ENCODE results near the gene GDPD1. TPM values are rescaled to one million over a fixed set of nuclear protein-coding genes. Genes with fewer than 3 reads are reported as not detected.
A peak's percentile ranks its signal among the peaks of the same experiment; 100 is the strongest.
"Not testable (repeated sequence)": the region's sequence is repeated elsewhere in the genome, so short reads cannot be mapped to it uniquely, and the experiment has no call there.

Gene GDPD1
- total RNA-seq, 3 donors from 2014 or later = 0.84 to 1.2 (median 1.1) TPM

GRCh38 chr17:59219370-59219769, 941 bp upstream of the GDPD1 start:
- Mint-ChIP-seq H3K36me3 (ENCODE audit: insufficient read depth) (peaks cover 3% of the 10 kb centered on the region), H3K9me3 (no peaks in the 10 kb centered on the region), H3K27me3 (ENCODE audit: low read depth) (no peaks in the 10 kb centered on the region), H3K4me3 (no peak overlapping the region), H3K4me1 (ENCODE audit: low read depth) (peaks cover 15% of the 10 kb centered on the region)
- ATAC-seq = no peak
- DNase-seq = no peak

- H3K4me1 Mint-ChIP-seq (ENCODE audit: low read depth) = peaks cover 15% of the 10 kb centered on the region
- peaks cover 3% of the 10 kb centered on the region for H3K36me3 Mint-ChIP-seq (ENCODE audit: insufficient read depth)
- H3K4me3 Mint-ChIP-seq = peak overlapping the region; percentile 96
- DNase-seq (no peak), ATAC-seq (no peak)
- H3K27me3 Mint-ChIP-seq (ENCODE audit: low read depth) = no peaks in the 10 kb centered on the region
- no peaks in the 10 kb centered on the region for H3K9me3 Mint-ChIP-seq
Measured at GRCh38 chr17:59219992-59220327, 351 bp upstream of the GDPD1 start.

- no peak for ATAC-seq
- peak; percentile 9 for DNase-seq
- Mint-ChIP-seq H3K27me3 (ENCODE audit: low read depth) (no peaks in the 10 kb centered on the region), H3K4me3 (peak overlapping the region; percentile 96), H3K36me3 (ENCODE audit: insufficient read depth) (peaks cover 3% of the 10 kb centered on the region), H3K9me3 (no peaks in the 10 kb centered on the region), H3K4me1 (ENCODE audit: low read depth) (peaks cover 15% of the 10 kb centered on the region)
Measured at GRCh38 chr17:59221159-59221847, 992 bp downstream of the GDPD1 start.

- DNase-seq (no peak), ATAC-seq (no peak)
- Mint-ChIP-seq H3K4me1 (ENCODE audit: low read depth) (peaks cover 15% of the 10 kb centered on the region), H3K4me3 (no peak overlapping the region), H3K27me3 (ENCODE audit: low read depth) (no peaks in the 10 kb centered on the region), H3K9me3 (no peaks in the 10 kb centered on the region), H3K36me3 (ENCODE audit: insufficient read depth) (peaks cover 3% of the 10 kb centered on the region)
Measured at GRCh38 chr17:59223813-59224212, 3.5 kb downstream of the GDPD1 start.

GRCh38 chr17:59228588-59228987, 8.3 kb downstream of the GDPD1 start:
- ATAC-seq; H3K4me3 Mint-ChIP-seq; H3K36me3 Mint-ChIP-seq (ENCODE audit: insufficient read depth); H3K27me3 Mint-ChIP-seq (ENCODE audit: low read depth); H3K9me3 Mint-ChIP-seq; H3K4me1 Mint-ChIP-seq (ENCODE audit: low read depth); DNase-seq: not testable (repeated sequence)

- no peak overlapping the region for H3K4me3 Mint-ChIP-seq
- ATAC-seq (no peak), DNase-seq (no peak)
- no peaks in the 10 kb centered on the region for H3K4me1 Mint-ChIP-seq (ENCODE audit: low read depth)
- H3K9me3 Mint-ChIP-seq = no peaks in the 10 kb centered on the region
- H3K27me3 Mint-ChIP-seq (ENCODE audit: low read depth) = no peaks in the 10 kb centered on the region
- no peaks in the 10 kb centered on the region for H3K36me3 Mint-ChIP-seq (ENCODE audit: insufficient read depth)
Measured at GRCh38 chr17:59230764-59231163, 10.5 kb downstream of the GDPD1 start.

- DNase-seq (no peak), ATAC-seq (no peak)
- Mint-ChIP-seq H3K36me3 (ENCODE audit: insufficient read depth) (no peaks in the 10 kb centered on the region), H3K9me3 (no peaks in the 10 kb centered on the region), H3K4me3 (no peak overlapping the region), H3K27me3 (ENCODE audit: low read depth) (no peaks in the 10 kb centered on the region), H3K4me1 (ENCODE audit: low read depth) (no peaks in the 10 kb centered on the region)
Measured at GRCh38 chr17:59234631-59235030, 14.3 kb downstream of the GDPD1 start.

- H3K9me3 Mint-ChIP-seq = no peaks in the 10 kb centered on the region
- H3K4me1 Mint-ChIP-seq (ENCODE audit: low read depth) = no peaks in the 10 kb centered on the region
Measured at GRCh38 chr17:59238906-59239305, 18.6 kb downstream of the GDPD1 start.

GRCh38 chr17:59244081-59244480, 23.8 kb downstream of the GDPD1 start:
- H3K36me3 Mint-ChIP-seq (ENCODE audit: insufficient read depth) = peaks cover 6% of the 10 kb centered on the region
- no peaks in the 10 kb centered on the region for H3K27me3 Mint-ChIP-seq (ENCODE audit: low read depth)
- H3K4me3 Mint-ChIP-seq = no peak overlapping the region
- ATAC-seq (no peak), DNase-seq (no peak)
- H3K9me3 Mint-ChIP-seq = no peaks in the 10 kb centered on the region
- no peaks in the 10 kb centered on the region for H3K4me1 Mint-ChIP-seq (ENCODE audit: low read depth)

More at GRCh38 chr17:59238906-59239305, 18.6 kb downstream of the GDPD1 start:
- Mint-ChIP-seq H3K4me3 (no peak overlapping the region), H3K27me3 (ENCODE audit: low read depth) (no peaks in the 10 kb centered on the region), H3K36me3 (ENCODE audit: insufficient read depth) (no peaks in the 10 kb centered on the region)
- no peak for ATAC-seq
- no peak for DNase-seq

- no peak for ATAC-seq
- Mint-ChIP-seq H3K4me1 (ENCODE audit: low read depth) (no peaks in the 10 kb centered on the region), H3K9me3 (no peaks in the 10 kb centered on the region), H3K27me3 (ENCODE audit: low read depth) (no peaks in the 10 kb centered on the region), H3K36me3 (ENCODE audit: insufficient read depth) (no peaks in the 10 kb centered on the region), H3K4me3 (no peak overlapping the region)
- DNase-seq = no peak
Measured at GRCh38 chr17:59254742-59255141, 34.4 kb downstream of the GDPD1 start.

GRCh38 chr17:59257101-59257500, 36.8 kb downstream of the GDPD1 start:
- ATAC-seq = no peak

GRCh38 chr17:59260722-59261121, 40.4 kb downstream of the GDPD1 start:
- Mint-ChIP-seq H3K9me3 (no peaks in the 10 kb centered on the region), H3K36me3 (ENCODE audit: insufficient read depth) (no peaks in the 10 kb centered on the region), H3K4me1 (ENCODE audit: low read depth) (no peaks in the 10 kb centered on the region), H3K4me3 (no peak overlapping the region), H3K27me3 (ENCODE audit: low read depth) (no peaks in the 10 kb centered on the region)
- no peak for ATAC-seq
- no peak for DNase-seq

More at GRCh38 chr17:59257101-59257500, 36.8 kb downstream of the GDPD1 start:
- H3K4me1 Mint-ChIP-seq (ENCODE audit: low read depth) = no peaks in the 10 kb centered on the region
- H3K27me3 Mint-ChIP-seq (ENCODE audit: low read depth) = no peaks in the 10 kb centered on the region
- H3K36me3 Mint-ChIP-seq (ENCODE audit: insufficient read depth) = no peaks in the 10 kb centered on the region
- no peaks in the 10 kb centered on the region for H3K9me3 Mint-ChIP-seq
- no peak overlapping the region for H3K4me3 Mint-ChIP-seq
- no peak for DNase-seq

GRCh38 chr17:59266745-59267144, 46.4 kb downstream of the GDPD1 start:
- Mint-ChIP-seq H3K9me3 (no peaks in the 10 kb centered on the region), H3K4me3 (no peak overlapping the region), H3K36me3 (ENCODE audit: insufficient read depth) (peaks cover 5% of the 10 kb centered on the region), H3K4me1 (ENCODE audit: low read depth) (no peaks in the 10 kb centered on the region), H3K27me3 (ENCODE audit: low read depth) (no peaks in the 10 kb centered on the region)
- ATAC-seq (no peak), DNase-seq (no peak)

- peaks cover 9% of the 10 kb centered on the region for H3K36me3 Mint-ChIP-seq (ENCODE audit: insufficient read depth)
- ATAC-seq (no peak), DNase-seq (no peak)
- H3K4me3 Mint-ChIP-seq = no peak overlapping the region
- H3K27me3 Mint-ChIP-seq (ENCODE audit: low read depth) = no peaks in the 10 kb centered on the region
- H3K4me1 Mint-ChIP-seq (ENCODE audit: low read depth) = no peaks in the 10 kb centered on the region
- H3K9me3 Mint-ChIP-seq = no peaks in the 10 kb centered on the region
Measured at GRCh38 chr17:59267776-59268175, 47.5 kb downstream of the GDPD1 start.

GRCh38 chr17:59275618-59276017, 55.3 kb downstream of the GDPD1 start:
- no peak for DNase-seq
- peaks cover 5% of the 10 kb centered on the region for H3K36me3 Mint-ChIP-seq (ENCODE audit: insufficient read depth)
- ATAC-seq = no peak
- no peaks in the 10 kb centered on the region for H3K27me3 Mint-ChIP-seq (ENCODE audit: low read depth)
- H3K4me1 Mint-ChIP-seq (ENCODE audit: low read depth) = peaks cover 3% of the 10 kb centered on the region
- no peak overlapping the region for H3K4me3 Mint-ChIP-seq
- H3K9me3 Mint-ChIP-seq = no peaks in the 10 kb centered on the region

Data from activated T-cell treated with anti-CD3 and anti-CD28 coated beads, Interleukin-2, amount 50 U/mL, for 4 hours (primary cell).